Activated T-cell treated with anti-CD3 and anti-CD28 coated beads, Interleukin-2, amount 50 U/mL, for 4 hours (primary cell): Measurements from ENCODE around the gene TTBK1. TPM values are rescaled to one million over a fixed set of nuclear protein-coding genes. Genes with fewer than 3 reads are reported as not detected.

ENCODE experiments used
- ATAC-seq, 2 donors: fragments of 200-7000 bp; cut with Tn5 transposase; one replicate each; pipeline ENCODE4 v1.10.0; 2021
- DNase-seq: peaks from one replicate; pipeline ENCODE4 v3.0.0-alpha.2; 2020
- H3K27me3 Mint-ChIP-seq: one replicate; pipeline ENCODE4 v1.8.0; 2021; ENCODE audit warnings: low read depth, mixed read lengths
- H3K36me3 Mint-ChIP-seq: one replicate; pipeline ENCODE4 v1.8.0; 2022; ENCODE audit warnings: mixed read lengths; ENCODE audit not compliant: insufficient read depth
- H3K4me1 Mint-ChIP-seq: one replicate; pipeline ENCODE4 v1.8.0; 2021; ENCODE audit warnings: low read depth, mixed read lengths
- H3K4me3 Mint-ChIP-seq: one replicate; pipeline ENCODE4 v1.8.0; 2021; ENCODE audit warnings: mild to moderate bottlenecking, moderate library complexity, mixed read lengths
- H3K9me3 Mint-ChIP-seq: one replicate; pipeline ENCODE4 v1.8.0; 2021; ENCODE audit warnings: mixed read lengths
- total RNA-seq, 3 donors: library from RNA; stranded (reverse); gene quantifications; one replicate each; pipeline ENCODE4 v1.2.1, GENCODE V29; 2021

Gene TTBK1
- under 1 TPM; 0.20 to 0.38 (median 0.21) TPM for total RNA-seq

- Mint-ChIP-seq H3K27me3 (peaks cover 15% of the 10 kb centered on the region), H3K36me3 (peaks cover 2% of the 10 kb centered on the region), H3K4me1 (peaks cover 10% of the 10 kb centered on the region), H3K4me3 (no peak within 1 kb of the TSS), H3K9me3 (peaks cover 5% of the 10 kb centered on the region)
- ATAC-seq, result peak in 1 of 2 donors; percentile 5
- DNase-seq, result no peak
Observed at GRCh38 chr6:43242908-43243663, at the start of gene TTBK1. TTBK1 (plus strand) TSS chr6:43243481; CDS start chr6:43246661, 3,180 bp downstream.

GRCh38 chr6:43193929-43194328 lies 49.4 kb upstream of the TTBK1 start:
- Mint-ChIP-seq H3K27me3 (no peaks in the 10 kb centered on the region), H3K9me3 (no peaks in the 10 kb centered on the region), H3K4me3 (no peak overlapping the region), H3K4me1 (peaks cover 5% of the 10 kb centered on the region), H3K36me3 (peaks cover 26% of the 10 kb centered on the region)
- ATAC-seq, result no peak
- no peak for DNase-seq

- DNase-seq (no peak), ATAC-seq (no peak)
- Mint-ChIP-seq H3K4me3 (no peak overlapping the region), H3K36me3 (peaks cover 34% of the 10 kb centered on the region), H3K27me3 (no peaks in the 10 kb centered on the region), H3K4me1 (no peaks in the 10 kb centered on the region), H3K9me3 (no peaks in the 10 kb centered on the region)
Observed at GRCh38 chr6:43196337-43196736, 46.9 kb upstream of the TTBK1 start.

GRCh38 chr6:43199912-43200311 lies 43.4 kb upstream of the TTBK1 start:
- no peaks in the 10 kb centered on the region for H3K27me3 Mint-ChIP-seq
- no peaks in the 10 kb centered on the region for H3K4me1 Mint-ChIP-seq
- peaks cover 24% of the 10 kb centered on the region for H3K36me3 Mint-ChIP-seq
- DNase-seq, result no peak
- no peaks in the 10 kb centered on the region for H3K9me3 Mint-ChIP-seq
- ATAC-seq, result no peak
- H3K4me3 Mint-ChIP-seq, result no peak overlapping the region

- H3K4me1 Mint-ChIP-seq, result no peaks in the 10 kb centered on the region
- peaks cover 24% of the 10 kb centered on the region for H3K36me3 Mint-ChIP-seq
- no peaks in the 10 kb centered on the region for H3K9me3 Mint-ChIP-seq
- ATAC-seq (no peak), DNase-seq (no peak)
- H3K27me3 Mint-ChIP-seq, result no peaks in the 10 kb centered on the region
- H3K4me3 Mint-ChIP-seq, result no peak overlapping the region
Observed at GRCh38 chr6:43200541-43200940, 42.7 kb upstream of the TTBK1 start.

GRCh38 chr6:43202451-43202850 lies 40.8 kb upstream of the TTBK1 start:
- H3K27me3 Mint-ChIP-seq, result no peaks in the 10 kb centered on the region
- H3K9me3 Mint-ChIP-seq, result no peaks in the 10 kb centered on the region
- H3K4me3 Mint-ChIP-seq, result no peak overlapping the region
- peaks cover 24% of the 10 kb centered on the region for H3K36me3 Mint-ChIP-seq
- ATAC-seq (no peak), DNase-seq (no peak)
- H3K4me1 Mint-ChIP-seq, result no peaks in the 10 kb centered on the region

GRCh38 chr6:43203029-43203717 lies 40.1 kb upstream of the TTBK1 start:
- Mint-ChIP-seq H3K4me1 (no peaks in the 10 kb centered on the region), H3K36me3 (peaks cover 25% of the 10 kb centered on the region), H3K27me3 (no peaks in the 10 kb centered on the region), H3K9me3 (no peaks in the 10 kb centered on the region), H3K4me3 (no peak overlapping the region)
- DNase-seq (no peak), ATAC-seq (no peak)

- H3K36me3 Mint-ChIP-seq, result peaks cover 25% of the 10 kb centered on the region
- H3K27me3 Mint-ChIP-seq, result no peaks in the 10 kb centered on the region
Observed at GRCh38 chr6:43203718-43204095, 39.6 kb upstream of the TTBK1 start.

GRCh38 chr6:43204271-43205105 lies 38.8 kb upstream of the TTBK1 start:
- no peak overlapping the region for H3K4me3 Mint-ChIP-seq
- no peak for ATAC-seq
- no peaks in the 10 kb centered on the region for H3K27me3 Mint-ChIP-seq

More at GRCh38 chr6:43203718-43204095, 39.6 kb upstream of the TTBK1 start:
- no peak for ATAC-seq
- DNase-seq, result no peak
- Mint-ChIP-seq H3K4me3 (no peak overlapping the region), H3K4me1 (no peaks in the 10 kb centered on the region), H3K9me3 (no peaks in the 10 kb centered on the region)

GRCh38 chr6:43205849-43206248 lies 37.4 kb upstream of the TTBK1 start:
- H3K9me3 Mint-ChIP-seq, result no peaks in the 10 kb centered on the region
- H3K4me3 Mint-ChIP-seq, result no peak overlapping the region
- DNase-seq (no peak), ATAC-seq (no peak)
- no peaks in the 10 kb centered on the region for H3K4me1 Mint-ChIP-seq
- H3K27me3 Mint-ChIP-seq, result no peaks in the 10 kb centered on the region
- peaks cover 16% of the 10 kb centered on the region for H3K36me3 Mint-ChIP-seq

More at GRCh38 chr6:43204271-43205105, 38.8 kb upstream of the TTBK1 start:
- H3K4me1 Mint-ChIP-seq, result no peaks in the 10 kb centered on the region
- peaks cover 25% of the 10 kb centered on the region for H3K36me3 Mint-ChIP-seq
- DNase-seq, result no peak
- H3K9me3 Mint-ChIP-seq, result no peaks in the 10 kb centered on the region

- ATAC-seq (no peak), DNase-seq (no peak)
- H3K36me3 Mint-ChIP-seq, result peaks cover 20% of the 10 kb centered on the region
- no peaks in the 10 kb centered on the region for H3K4me1 Mint-ChIP-seq
- H3K4me3 Mint-ChIP-seq, result no peak overlapping the region
- no peaks in the 10 kb centered on the region for H3K9me3 Mint-ChIP-seq
- H3K27me3 Mint-ChIP-seq, result no peaks in the 10 kb centered on the region
Observed at GRCh38 chr6:43207286-43207685, 36.0 kb upstream of the TTBK1 start.

GRCh38 chr6:43211955-43212354 lies 31.3 kb upstream of the TTBK1 start:
- H3K27me3 Mint-ChIP-seq, result no peaks in the 10 kb centered on the region
- no peaks in the 10 kb centered on the region for H3K9me3 Mint-ChIP-seq
- no peak overlapping the region for H3K4me3 Mint-ChIP-seq
- H3K4me1 Mint-ChIP-seq, result no peaks in the 10 kb centered on the region
- H3K36me3 Mint-ChIP-seq, result peaks cover 13% of the 10 kb centered on the region
- no peak for DNase-seq
- ATAC-seq, result no peak

GRCh38 chr6:43213431-43213830 lies 29.9 kb upstream of the TTBK1 start:
- ATAC-seq (no peak), DNase-seq (no peak)
- no peaks in the 10 kb centered on the region for H3K4me1 Mint-ChIP-seq
- H3K27me3 Mint-ChIP-seq, result no peaks in the 10 kb centered on the region
- H3K36me3 Mint-ChIP-seq, result peaks cover 14% of the 10 kb centered on the region
- H3K9me3 Mint-ChIP-seq, result no peaks in the 10 kb centered on the region
- no peak overlapping the region for H3K4me3 Mint-ChIP-seq

GRCh38 chr6:43215066-43215465 lies 28.2 kb upstream of the TTBK1 start:
- ATAC-seq (no peak), DNase-seq (no peak)
- H3K4me3 Mint-ChIP-seq, result no peak overlapping the region
- peaks cover 16% of the 10 kb centered on the region for H3K36me3 Mint-ChIP-seq
- H3K27me3 Mint-ChIP-seq, result no peaks in the 10 kb centered on the region
- peaks cover 2% of the 10 kb centered on the region for H3K4me1 Mint-ChIP-seq
- no peaks in the 10 kb centered on the region for H3K9me3 Mint-ChIP-seq
